ENCODE results near the gene CCDC88C.

DNA sequence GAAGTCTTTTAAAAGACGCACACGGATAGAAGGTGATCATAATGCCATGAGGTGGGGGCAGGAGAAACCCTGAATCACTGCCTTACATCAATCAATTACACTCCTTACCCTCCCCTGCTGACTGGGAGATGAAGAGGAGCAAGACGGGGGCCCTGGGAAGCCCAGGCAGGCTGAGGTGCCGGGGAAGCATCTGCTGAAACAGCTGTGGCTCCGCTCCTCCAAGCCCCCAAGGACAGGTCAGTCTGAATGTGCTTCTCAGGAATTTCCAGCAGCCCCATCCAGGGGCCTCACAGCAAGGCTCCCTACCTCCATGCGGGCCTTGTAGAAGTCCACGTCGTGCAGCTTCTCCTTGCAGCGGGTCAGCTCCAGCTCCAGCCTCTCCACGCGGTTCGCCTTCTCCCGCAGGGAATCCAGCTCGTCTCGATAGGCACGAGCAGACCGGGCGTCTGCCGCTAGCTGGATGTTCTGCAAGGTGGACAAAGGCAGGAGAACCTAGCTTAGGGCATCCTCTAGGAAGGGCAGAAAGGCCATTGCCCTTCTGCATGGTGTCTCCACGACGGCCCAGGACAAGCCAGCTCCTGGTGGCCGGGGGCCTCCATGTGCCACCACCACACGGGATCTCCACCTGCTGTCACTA, 79.8 kb downstream of the CCDC88C start:
- TF ChIP-seq EZH2 (IDR thresholded peaks at IDR 0.05; ENCODE audit: insufficient read depth, low read length) = no peak
- TF ChIP-seq, protein P1, sequence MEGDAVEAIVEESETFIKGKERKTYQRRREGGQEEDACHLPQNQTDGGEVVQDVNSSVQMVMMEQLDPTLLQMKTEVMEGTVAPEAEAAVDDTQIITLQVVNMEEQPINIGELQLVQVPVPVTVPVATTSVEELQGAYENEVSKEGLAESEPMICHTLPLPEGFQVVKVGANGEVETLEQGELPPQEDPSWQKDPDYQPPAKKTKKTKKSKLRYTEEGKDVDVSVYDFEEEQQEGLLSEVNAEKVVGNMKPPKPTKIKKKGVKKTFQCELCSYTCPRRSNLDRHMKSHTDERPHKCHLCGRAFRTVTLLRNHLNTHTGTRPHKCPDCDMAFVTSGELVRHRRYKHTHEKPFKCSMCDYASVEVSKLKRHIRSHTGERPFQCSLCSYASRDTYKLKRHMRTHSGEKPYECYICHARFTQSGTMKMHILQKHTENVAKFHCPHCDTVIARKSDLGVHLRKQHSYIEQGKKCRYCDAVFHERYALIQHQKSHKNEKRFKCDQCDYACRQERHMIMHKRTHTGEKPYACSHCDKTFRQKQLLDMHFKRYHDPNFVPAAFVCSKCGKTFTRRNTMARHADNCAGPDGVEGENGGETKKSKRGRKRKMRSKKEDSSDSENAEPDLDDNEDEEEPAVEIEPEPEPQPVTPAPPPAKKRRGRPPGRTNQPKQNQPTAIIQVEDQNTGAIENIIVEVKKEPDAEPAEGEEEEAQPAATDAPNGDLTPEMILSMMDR (IDR thresholded peaks at IDR 0.05; ENCODE audit: insufficient read depth, low read depth, low read length) = no peak
